Uterus (tissue), 4 donors: Measurements from ENCODE around the gene ANKIB1. TPM values are rescaled to one million over a fixed set of nuclear protein-coding genes. Genes with fewer than 3 reads are reported as not detected.

ENCODE experiments used
- DNase-seq, 2 donors: peaks; one replicate each; pipeline ENCODE4 v3.0.0-alpha.2; 2019 to 2020
- H3K27ac ChIP-seq, 2 donors: fragments of 200-600 bp; sonication (generic); 1 replicate in 1 of 2; 2 replicates in 1 of 2; pipeline ENCODE4 v1.5.1; 2016 to 2018
- H3K27me3 ChIP-seq, 2 donors: fragments of 200-600 bp; sonication (generic); one replicate each; pipeline ENCODE4 v1.5.1; 2018 to 2019; ENCODE audit warnings: control low read depth in 1 of 2
- H3K36me3 ChIP-seq, 2 donors: fragments of 200-600 bp; sonication (generic); one replicate each; pipeline ENCODE4 v1.5.1; 2019; ENCODE audit warnings: control low read depth in 1 of 2
- H3K4me1 ChIP-seq, 2 donors: fragments of 200-600 bp; sonication (generic); one replicate each; pipeline ENCODE4 v1.5.1; 2018 to 2019; ENCODE audit warnings: control low read depth in 1 of 2
- H3K4me3 ChIP-seq, 2 donors: fragments of 200-600 bp; sonication (generic); 1 replicate in 1 of 2; 2 replicates in 1 of 2; pipeline ENCODE4 v1.5.1; 2018 to 2019; ENCODE audit warnings: mild to moderate bottlenecking in 1 of 2
- H3K9me3 ChIP-seq, 2 donors: fragments of 200-600 bp; sonication (generic); one replicate each; pipeline ENCODE4 v1.5.1; 2019; ENCODE audit warnings: control low read depth in 1 of 2
- POLR2A ChIP-seq, 2 donors: fragments of 450-650 bp; IDR thresholded peaks; one replicate each; pipeline ENCODE4 v1.6.1; 2016; ENCODE audit warnings: antibody characterized with exemption in 2 of 2, mild to moderate bottlenecking in 1 of 2, moderate library complexity in 1 of 2
- intact Hi-C: fragments of 100-400 bp; cut with DNase I; formaldehyde crosslinking; loops from one replicate; pipeline ENCODE4 v1.15.1; 2023; ENCODE audit warnings: low total_unique reads
- total RNA-seq, 4 donors: library from RNA; depleted of rRNA in 3 of 4; stranded (reverse); fragments of >200 nt in 3 of 4; gene quantifications; one replicate each; pipeline versions ENCODE4 v1.1.0 to v1.2.4, GENCODE V29; 2014 to 2023
- TF ChIP-seq, protein P1 (sequence below), 4 experiments: fragments of 200-600 bp in 2 of 4; fragments of 450-650 bp in 2 of 4; sonication (generic) in 2 of 4; IDR thresholded peaks; one replicate each; pipeline ENCODE4 v1.5.1; 2016 to 2019; ENCODE audit warnings: antibody characterized with exemption in 4 of 4, mild to moderate bottlenecking in 2 of 4, moderate library complexity in 1 of 4
- donor health status: DM: yes; HTN: yes; CAD: no.

ANKIB1 gene
- total RNA-seq, 4 donors from 2014 or later = 27.4 to 100.0 (median 54.6) TPM

DNA sequence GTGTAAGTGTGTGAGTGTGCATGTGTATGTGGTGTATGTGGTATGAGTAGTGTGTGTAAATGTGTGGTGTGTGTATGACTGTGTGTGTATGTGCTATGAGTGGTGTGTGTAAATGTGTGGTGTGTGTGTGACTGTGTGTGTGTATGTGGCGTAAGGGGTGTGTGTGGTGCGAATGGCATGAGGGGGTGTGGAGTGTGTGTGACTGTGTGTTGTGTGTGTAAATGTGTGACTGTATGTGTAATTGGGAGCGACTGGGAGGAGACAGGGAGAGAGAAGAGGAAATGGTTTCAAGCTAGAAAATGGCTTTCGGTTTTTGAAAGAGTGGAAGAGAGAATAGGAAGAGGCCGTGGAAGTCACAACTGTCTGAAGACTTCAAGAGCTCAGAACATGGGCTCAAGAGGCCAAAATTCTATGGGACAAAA is 177.9 kb downstream of the ANKIB1 start:
- no peak overlapping the region for H3K27ac ChIP-seq
- H3K9me3 ChIP-seq = no peaks in the 10 kb centered on the region
- no peak overlapping the region for H3K4me3 ChIP-seq
- no peaks in the 10 kb centered on the region for H3K4me1 ChIP-seq
- no peaks in the 10 kb centered on the region for H3K36me3 ChIP-seq
- DNase-seq = no peak
- TF ChIP-seq, protein P1, sequence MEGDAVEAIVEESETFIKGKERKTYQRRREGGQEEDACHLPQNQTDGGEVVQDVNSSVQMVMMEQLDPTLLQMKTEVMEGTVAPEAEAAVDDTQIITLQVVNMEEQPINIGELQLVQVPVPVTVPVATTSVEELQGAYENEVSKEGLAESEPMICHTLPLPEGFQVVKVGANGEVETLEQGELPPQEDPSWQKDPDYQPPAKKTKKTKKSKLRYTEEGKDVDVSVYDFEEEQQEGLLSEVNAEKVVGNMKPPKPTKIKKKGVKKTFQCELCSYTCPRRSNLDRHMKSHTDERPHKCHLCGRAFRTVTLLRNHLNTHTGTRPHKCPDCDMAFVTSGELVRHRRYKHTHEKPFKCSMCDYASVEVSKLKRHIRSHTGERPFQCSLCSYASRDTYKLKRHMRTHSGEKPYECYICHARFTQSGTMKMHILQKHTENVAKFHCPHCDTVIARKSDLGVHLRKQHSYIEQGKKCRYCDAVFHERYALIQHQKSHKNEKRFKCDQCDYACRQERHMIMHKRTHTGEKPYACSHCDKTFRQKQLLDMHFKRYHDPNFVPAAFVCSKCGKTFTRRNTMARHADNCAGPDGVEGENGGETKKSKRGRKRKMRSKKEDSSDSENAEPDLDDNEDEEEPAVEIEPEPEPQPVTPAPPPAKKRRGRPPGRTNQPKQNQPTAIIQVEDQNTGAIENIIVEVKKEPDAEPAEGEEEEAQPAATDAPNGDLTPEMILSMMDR (IDR thresholded peaks at IDR 0.05) = no peak
- TF ChIP-seq POLR2A (IDR thresholded peaks at IDR 0.05) = no peak
- no peaks in the 10 kb centered on the region for H3K27me3 ChIP-seq
- intact Hi-C loops = no loop called here

DNA sequence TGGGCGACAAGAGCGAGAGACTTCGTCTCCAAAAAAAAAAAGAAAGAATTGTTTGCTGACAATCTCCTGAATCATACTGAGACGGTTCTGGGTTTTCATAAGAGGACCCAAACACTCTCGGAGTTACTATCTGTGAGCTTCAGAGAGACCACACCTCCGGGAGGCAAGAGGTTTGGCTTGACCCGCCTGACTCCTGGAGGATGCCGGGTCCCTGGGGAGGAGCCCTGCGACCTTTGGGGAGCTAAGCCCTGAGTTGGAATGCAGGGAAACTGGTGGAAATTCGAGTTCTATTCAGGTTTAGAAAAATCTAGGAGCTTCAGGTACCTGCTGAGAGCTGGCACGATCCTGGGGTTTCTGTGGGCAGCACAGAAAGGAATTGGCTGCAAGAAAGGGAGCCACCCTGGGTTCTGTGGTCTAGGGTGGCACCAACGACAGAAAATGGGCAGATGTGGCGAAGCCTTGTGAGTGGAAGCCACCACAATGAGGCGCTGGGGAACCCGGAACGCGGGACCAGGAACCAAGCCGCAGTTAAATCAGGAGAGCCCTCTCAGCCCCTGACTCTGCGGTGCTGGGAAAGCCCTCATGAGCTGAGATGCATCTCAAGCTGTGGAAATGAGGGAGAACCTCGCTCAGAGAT is 179.7 kb downstream of the ANKIB1 start:
- no peak for DNase-seq
- no peaks in the 10 kb centered on the region for H3K4me1 ChIP-seq
- H3K36me3 ChIP-seq = no peaks in the 10 kb centered on the region
- no peak overlapping the region for H3K27ac ChIP-seq
- intact Hi-C loops = no loop called here
- H3K27me3 ChIP-seq = no peaks in the 10 kb centered on the region
- TF ChIP-seq, protein P1 (IDR thresholded peaks at IDR 0.05) = no peak
- TF ChIP-seq POLR2A (IDR thresholded peaks at IDR 0.05) = no peak
- H3K4me3 ChIP-seq = no peak overlapping the region
- no peaks in the 10 kb centered on the region for H3K9me3 ChIP-seq

DNA sequence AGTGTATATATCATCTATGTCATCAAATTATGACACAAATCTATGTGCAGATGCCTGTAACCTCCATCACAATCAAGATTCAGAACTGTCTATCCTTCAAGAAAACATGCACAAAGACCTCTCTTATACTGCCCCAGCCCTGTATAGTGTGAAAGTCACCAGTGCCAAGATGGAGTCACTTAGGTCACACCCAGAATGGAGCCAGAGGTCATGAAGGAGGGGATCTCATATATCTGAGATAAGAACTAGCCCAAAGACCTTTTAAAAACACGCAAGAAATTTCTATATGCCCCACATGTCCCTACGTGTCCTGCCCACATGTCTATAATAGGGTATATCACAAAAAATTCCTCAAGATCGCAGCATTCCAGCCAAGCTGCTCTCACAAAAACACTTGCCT is 181.4 kb downstream of the ANKIB1 start:
- no peak for DNase-seq
- no peaks in the 10 kb centered on the region for H3K36me3 ChIP-seq
- intact Hi-C loops = no loop called here
- H3K4me3 ChIP-seq = no peak overlapping the region
- H3K27ac ChIP-seq = no peak overlapping the region
- H3K27me3 ChIP-seq = no peaks in the 10 kb centered on the region
- TF ChIP-seq, protein P1 (IDR thresholded peaks at IDR 0.05) = no peak
- no peak for TF ChIP-seq POLR2A (IDR thresholded peaks at IDR 0.05)
- no peaks in the 10 kb centered on the region for H3K4me1 ChIP-seq
- no peaks in the 10 kb centered on the region for H3K9me3 ChIP-seq

DNA sequence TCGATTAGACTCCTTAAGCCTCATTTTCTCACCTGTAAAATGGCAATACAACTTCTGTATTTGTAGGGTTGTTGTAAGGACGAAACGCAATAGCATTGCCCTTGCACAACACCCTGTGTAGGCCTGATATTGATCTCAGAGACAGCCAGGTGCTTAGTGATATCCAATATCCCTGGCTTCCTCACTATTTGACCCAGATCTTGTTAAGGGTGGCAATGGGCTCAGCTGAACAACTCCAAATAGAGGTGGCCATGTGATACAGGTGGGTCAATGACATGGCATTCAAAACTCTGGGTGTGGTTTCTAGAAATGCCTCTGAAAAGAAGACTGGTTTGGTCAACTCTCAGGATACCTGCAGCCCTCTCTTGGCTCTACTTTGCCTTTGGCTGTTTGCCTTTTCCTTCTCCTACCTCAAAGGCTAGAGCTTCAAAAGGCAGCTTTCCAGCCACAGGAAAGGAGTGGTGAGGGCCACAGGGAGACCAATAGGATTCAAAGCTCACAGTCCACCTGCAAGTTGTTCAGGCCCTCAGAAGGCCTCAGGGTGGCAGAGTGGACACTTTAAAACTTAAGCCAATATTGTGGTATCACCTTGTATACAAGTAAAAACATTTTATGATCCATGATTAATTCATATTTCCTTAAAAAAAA is 186.6 kb downstream of the ANKIB1 start:
- DNase-seq = no peak
- no peak for TF ChIP-seq POLR2A (IDR thresholded peaks at IDR 0.05)
- TF ChIP-seq, protein P1 (IDR thresholded peaks at IDR 0.05) = no peak
- H3K4me3 ChIP-seq = no peak overlapping the region
- intact Hi-C loops = no loop called here
- no peaks in the 10 kb centered on the region for H3K4me1 ChIP-seq
- H3K9me3 ChIP-seq = no peaks in the 10 kb centered on the region
- no peaks in the 10 kb centered on the region for H3K36me3 ChIP-seq
- H3K27ac ChIP-seq = no peak overlapping the region
- no peaks in the 10 kb centered on the region for H3K27me3 ChIP-seq

DNA sequence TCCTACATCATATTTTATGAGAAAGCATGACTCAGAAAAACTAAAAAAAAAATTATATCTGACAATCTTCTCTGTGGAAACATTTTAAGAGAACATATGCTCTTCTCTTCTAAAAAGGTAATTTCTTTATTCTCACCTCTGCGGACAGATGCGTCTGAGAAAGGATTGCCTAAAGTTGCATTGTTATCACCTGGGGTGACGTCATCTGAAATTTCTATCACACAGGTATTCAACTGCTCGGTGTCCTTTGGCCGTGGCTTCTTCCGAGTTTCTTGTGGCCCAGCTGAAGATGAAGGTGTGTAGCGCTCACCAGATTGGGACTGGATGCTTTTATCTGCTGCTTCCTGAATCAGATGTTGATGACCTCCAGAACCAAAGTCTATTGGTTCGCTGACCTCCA is 187.2 kb downstream of the ANKIB1 start:
- Histone ChIP-seq H3K4me1 (no peaks in the 10 kb centered on the region), H3K9me3 (no peaks in the 10 kb centered on the region), H3K27me3 (no peaks in the 10 kb centered on the region), H3K27ac (no peak overlapping the region), H3K36me3 (no peaks in the 10 kb centered on the region), H3K4me3 (no peak overlapping the region)
- no peak for DNase-seq
- intact Hi-C loops = no loop called here
- no peak for TF ChIP-seq POLR2A (IDR thresholded peaks at IDR 0.05)
- TF ChIP-seq, protein P1 (IDR thresholded peaks at IDR 0.05) = no peak
